NCI-H146 treated with DMSO at 0.1 percent for 48 hours (cell line): ENCODE results near the gene PRICKLE4.

Experiments used
- DNase-seq: peaks from one replicate; lab custom pipeline; 2025; ENCODE audit not compliant: unreplicated experiment; lab: John Stamatoyannopoulos, UW

The PRICKLE4 gene

GRCh38 chr6:41770381-41771057 is 10.1 kb upstream of the PRICKLE4 start:
- no peak for DNase-seq

GRCh38 chr6:41771058-41771983 is 9.3 kb upstream of the PRICKLE4 start:
- no peak for DNase-seq

DNA sequence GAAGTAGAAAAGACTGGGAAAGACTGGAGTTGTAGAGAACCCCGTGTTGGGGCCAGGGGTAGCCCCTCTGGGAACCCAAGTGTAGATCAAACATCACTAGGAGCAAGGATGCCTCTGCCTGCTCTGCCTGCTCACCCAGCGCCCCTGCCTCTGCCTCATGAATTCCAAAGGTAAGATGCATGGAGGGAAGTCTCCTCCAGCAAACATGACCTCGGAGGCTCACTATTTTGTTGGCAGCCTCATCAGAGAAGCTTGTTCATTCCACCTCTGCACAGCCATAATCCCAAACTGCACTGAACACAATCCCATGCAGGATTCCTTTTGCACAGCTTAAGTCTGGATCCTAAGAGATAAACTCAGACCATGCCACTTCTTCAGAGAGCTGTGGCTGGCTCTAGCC is 5.7 kb upstream of the PRICKLE4 start:
- DNase-seq: no peak

DNA sequence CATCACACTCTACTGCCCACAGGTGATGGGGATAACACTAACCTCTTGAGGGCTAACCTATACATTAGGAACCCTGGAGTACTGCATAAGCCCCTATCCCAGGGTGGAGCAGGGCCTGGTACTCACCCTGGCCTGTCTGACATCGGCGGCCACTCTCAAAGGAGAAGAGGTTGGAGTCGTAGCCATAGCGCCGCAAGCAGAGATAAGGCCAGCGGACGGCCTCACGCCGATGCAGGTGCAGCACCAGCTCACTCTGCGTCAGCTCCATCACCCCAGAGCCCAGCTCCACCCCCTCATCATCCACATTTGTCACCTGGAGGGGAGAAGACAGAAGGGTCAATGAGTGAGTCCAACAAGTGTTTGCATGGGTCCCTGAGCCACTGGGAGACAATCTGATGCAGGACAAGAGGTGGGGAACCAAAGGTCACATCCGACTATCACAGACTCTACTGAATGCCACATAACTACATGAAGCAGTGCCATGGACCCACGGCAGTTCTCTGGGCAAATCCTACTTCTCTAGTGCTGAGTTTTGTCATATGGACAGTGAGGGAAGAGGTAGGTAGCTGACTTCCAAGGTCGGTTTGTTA is 5.2 kb upstream of the PRICKLE4 start:
- DNase-seq: no peak

GRCh38 chr6:41777551-41778285 is 2.9 kb upstream of the PRICKLE4 start:
- no peak for DNase-seq

GRCh38 chr6:41778895-41779294 is 1.7 kb upstream of the PRICKLE4 start:
- no peak for DNase-seq

- no peak for DNase-seq
These were observed 1.2 kb upstream of the PRICKLE4 start for GRCh38 chr6:41779336-41779735.

- peak; percentile 94 for DNase-seq
These were observed 613 bp upstream of the PRICKLE4 start, which contains the start of gene FRS3 for GRCh38 chr6:41779788-41780550. FRS3 (minus strand) TSS chr6:41779900; CDS start chr6:41776987, 2,913 bp downstream.

DNA sequence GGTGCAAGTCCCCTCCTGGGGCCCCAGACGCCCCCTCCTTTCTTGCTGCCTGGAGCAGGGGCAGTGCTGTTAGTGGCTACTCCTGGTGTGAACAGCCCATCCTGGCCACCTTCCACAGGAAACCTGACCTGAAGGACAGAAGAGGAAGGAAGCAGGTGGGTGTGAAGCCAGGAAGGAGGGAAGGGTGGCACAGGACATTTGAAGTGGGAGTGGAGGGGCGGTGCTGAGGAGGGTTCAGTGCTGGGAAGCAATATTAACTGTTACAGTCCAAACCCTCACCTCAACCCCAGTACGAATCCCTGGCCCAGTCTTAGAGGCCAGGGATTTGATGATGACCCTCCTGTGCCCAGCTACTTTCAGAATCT is 766 bp downstream of the PRICKLE4 start:
- DNase-seq: no peak

DNA sequence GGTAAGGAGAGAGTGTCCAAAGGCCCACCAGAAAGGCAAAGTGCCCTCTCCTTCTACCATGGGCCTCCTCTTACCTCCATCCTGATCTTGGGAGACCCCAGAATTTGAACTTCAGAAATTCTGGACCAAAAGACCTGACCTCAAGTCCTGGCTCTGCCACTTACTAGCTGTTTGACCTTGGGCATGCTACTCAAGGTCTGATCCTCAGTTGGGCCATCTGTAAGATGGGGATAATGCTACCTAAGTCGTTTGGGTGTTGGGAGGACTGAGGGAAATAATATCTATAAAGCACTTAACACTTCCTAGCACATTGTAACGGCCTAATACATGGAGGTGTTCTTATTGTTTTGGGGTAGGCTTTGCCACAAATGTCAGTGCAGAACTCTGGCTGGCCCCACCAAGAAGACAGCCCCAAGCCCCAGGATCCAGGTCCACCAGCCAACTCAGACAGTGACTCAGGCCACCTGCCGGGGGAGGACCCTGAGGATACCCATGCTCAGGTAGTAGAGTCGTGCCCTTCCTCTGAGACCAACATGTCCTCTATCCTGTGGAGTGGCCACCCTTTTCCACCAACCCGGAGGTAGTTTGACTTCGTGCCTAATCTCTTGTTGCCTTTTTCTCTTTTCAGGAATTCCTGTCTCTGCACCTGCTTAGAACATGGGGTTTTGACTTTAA is 2.7 kb downstream of the PRICKLE4 start:
- no peak for DNase-seq

GRCh38 chr6:41784581-41785171 is 4.1 kb downstream of the PRICKLE4 start:
- no peak for DNase-seq

GRCh38 chr6:41785254-41785653 is 4.7 kb downstream of the PRICKLE4 start:
- DNase-seq: no peak

DNA sequence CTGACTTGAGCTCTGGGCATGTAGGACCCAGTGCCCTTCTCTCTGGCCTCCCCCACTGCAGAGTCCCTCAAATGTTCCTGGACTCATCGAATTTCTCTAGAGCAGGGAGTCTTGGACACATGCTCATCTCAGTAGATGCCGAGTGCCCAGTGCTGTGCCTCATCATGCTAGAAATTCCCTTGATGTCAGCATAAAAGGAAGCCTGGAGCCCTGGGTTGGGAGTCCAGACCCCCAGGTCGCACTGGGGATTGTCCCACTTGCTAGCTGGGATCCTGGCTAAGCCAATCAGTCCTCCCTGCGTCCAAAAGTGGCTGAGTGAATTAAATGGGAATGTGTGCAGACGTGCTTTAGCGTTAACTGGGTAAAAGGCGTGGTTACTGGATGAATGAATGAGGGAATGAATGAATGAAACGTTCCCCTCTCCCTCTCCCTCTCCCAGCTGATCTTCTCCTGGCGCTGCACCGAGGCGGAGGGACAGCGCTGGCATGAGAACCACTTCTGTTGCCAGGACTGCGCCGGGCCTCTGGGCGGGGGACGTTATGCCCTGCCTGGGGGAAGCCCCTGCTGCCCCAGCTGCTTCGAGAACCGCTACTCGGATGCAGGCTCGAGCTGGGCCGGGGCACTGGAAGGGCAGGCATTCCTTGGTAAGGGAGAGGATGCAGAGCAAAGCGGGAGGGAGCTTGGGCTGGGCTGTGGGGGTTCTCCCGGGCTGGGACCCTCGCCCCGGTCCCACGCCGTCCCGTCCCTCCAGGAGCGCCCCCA is 5.3 kb downstream of the PRICKLE4 start:
- DNase-seq: no peak

- peak; percentile 57 for DNase-seq
These were observed 6.1 kb downstream of the PRICKLE4 start for GRCh38 chr6:41786451-41787218.

DNA sequence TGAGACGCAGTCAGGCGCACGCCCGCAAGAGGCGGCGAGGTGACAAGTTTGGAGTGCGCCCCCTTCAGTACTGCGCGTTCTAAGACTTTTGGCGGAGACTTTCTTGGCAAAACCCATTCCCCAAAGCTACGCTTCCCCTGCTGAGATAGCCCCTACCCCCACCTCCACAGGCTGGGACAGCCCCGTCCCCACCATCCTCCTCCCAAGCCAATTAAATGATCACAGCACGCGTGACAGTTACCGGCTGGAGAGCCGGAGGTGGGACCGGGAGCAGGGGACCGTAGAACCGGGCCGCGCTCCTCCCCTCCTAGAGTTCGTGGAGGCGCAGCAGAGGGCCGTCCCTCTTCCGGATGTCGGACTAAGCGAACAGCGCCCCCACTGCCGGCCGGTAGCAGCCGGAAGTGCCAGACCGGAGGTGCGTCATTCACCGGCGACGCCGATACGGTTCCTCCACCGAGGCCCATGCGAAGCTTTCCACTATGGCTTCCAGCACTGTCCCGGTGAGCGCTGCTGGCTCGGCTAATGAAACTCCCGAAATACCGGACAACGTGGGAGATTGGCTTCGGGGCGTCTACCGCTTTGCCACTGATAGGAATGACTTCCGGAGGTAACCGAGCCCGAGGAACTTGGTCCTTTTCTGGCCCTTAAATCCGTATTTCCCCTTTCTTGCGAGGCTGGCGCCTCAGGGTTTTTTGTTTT is 6.8 kb downstream of the PRICKLE4 start, which contains the start of gene TOMM6:
TSS of gene TOMM6 (plus strand) at position 476 of the 699 bp plus-strand sequence. CDS start at position 480, 4 bp downstream.
- DNase-seq: peak; percentile 91

DNA sequence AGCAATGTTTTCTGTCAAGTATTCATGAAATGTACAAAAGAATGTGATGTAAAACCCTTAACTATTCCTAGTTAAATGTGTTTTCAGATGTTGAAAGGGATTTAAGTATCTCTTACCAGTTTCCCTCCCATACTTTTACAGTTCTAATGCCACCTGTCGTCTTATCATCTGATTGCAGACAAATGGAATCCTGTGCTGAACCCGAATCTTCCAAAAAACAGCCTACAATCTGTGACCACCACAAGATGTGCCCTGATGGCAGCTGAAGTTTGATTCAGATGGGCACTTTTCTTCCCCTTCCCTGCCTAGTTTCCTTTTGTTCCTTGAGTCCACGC is 8.8 kb downstream of the PRICKLE4 start:
- DNase-seq: no peak

DNA sequence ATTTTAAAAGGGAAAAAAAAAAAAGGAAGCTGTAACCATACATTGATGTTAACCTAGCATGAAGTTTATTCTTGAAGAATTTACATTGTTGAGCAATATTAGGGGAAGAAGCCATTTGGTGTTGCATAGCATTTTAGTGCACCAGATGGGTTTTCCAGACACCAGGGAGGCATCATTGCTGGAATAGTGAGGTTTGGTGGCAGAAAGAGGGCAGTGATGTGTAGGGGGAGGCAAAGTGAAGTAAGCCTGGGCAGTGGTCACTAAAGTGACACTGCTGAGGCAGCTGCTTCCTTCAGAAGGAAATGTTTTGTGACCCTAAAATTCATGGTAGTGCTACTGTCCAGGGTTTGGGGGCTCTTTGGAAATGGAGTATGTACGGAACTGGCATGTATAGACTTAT is 9.5 kb downstream of the PRICKLE4 start:
- DNase-seq: no peak
